HEK293 (cell line): ENCODE results near the gene UGT1A4.

ENCODE experiments used
- CTCF ChIA-PET: fragments of 350-600 bp; formaldehyde crosslinking; extraction: SDS; loops from one replicate; lab custom pipeline; 2021; ENCODE audit warnings: antibody characterized with exemption; lab: Yijun Ruan, JAX
- POLR2A ChIA-PET: fragments of 300-600 bp; formaldehyde crosslinking; extraction: SDS; loops from one replicate; lab custom pipeline; 2020; ENCODE audit warnings: antibody characterized with exemption, inconsistent platforms; lab: Yijun Ruan, JAX
- H3K27ac ChIP-seq: fragments of 200-500 bp; sonication (Bioruptor generic); 2 replicates; pipeline ENCODE4 v1.5.1; 2014; ENCODE audit warnings: low read depth, low read length, control low read depth, inconsistent platforms; ENCODE audit errors: extremely low read depth
- H3K36me3 ChIP-seq, 2 experiments: fragments of 200-500 bp in 1 of 2; sonication (Bioruptor generic) in 1 of 2; 1 replicate in 1 of 2; 2 replicates in 1 of 2; pipeline ENCODE4 v1.5.1; 2014 to 2017; ENCODE audit warnings: inconsistent platforms in 2 of 2, low read length in 2 of 2; ENCODE audit not compliant: control insufficient read depth in 2 of 2, insufficient read depth in 1 of 2
- H3K4me1 ChIP-seq: fragments of 200-500 bp; sonication (Bioruptor generic); 2 replicates; pipeline ENCODE4 v1.5.1; 2014; ENCODE audit warnings: mild to moderate bottlenecking, low read length, inconsistent platforms; ENCODE audit not compliant: control insufficient read depth, insufficient read depth
- H3K4me3 ChIP-seq: 2 replicates; pipeline ENCODE4 v1.5.1; 2011; ENCODE audit warnings: low read depth, mild to moderate bottlenecking, control low read depth, low read length, moderate library complexity
- H3K9me3 ChIP-seq: fragments of 200-500 bp; sonication (Bioruptor generic); 2 replicates; pipeline ENCODE4 v1.5.1; 2014; ENCODE audit warnings: low read depth, low read length, inconsistent platforms; ENCODE audit not compliant: control insufficient read depth, insufficient read depth
- HOXD13 ChIP-seq: sonication (generic); formaldehyde crosslinking; IDR thresholded peaks from 2 replicates; pipeline ENCODE4 v1.8.0; 2022; ENCODE audit warnings: missing genetic modification reagents, borderline replicate concordance
- KLF1 ChIP-seq: fragments of 450-650 bp; formaldehyde crosslinking; IDR thresholded peaks from 2 replicates; pipeline ENCODE4 v1.5.1; 2016; ENCODE audit warnings: missing biosample characterization, missing genetic modification characterization
- KLF16 ChIP-seq: fragments of 450-650 bp; formaldehyde crosslinking; IDR thresholded peaks from 2 replicates; pipeline ENCODE4 v1.5.1; 2017; ENCODE audit warnings: missing biosample characterization, missing genetic modification characterization
- KLF7 ChIP-seq: fragments of 450-650 bp; formaldehyde crosslinking; IDR thresholded peaks from 2 replicates; pipeline ENCODE4 v1.5.1; 2016; ENCODE audit warnings: missing biosample characterization, missing genetic modification characterization, borderline replicate concordance
- MEIS1 ChIP-seq: sonication (generic); formaldehyde crosslinking; IDR thresholded peaks from 2 replicates; pipeline ENCODE4 v1.8.1; 2022; ENCODE audit warnings: missing genetic modification reagents, mild to moderate bottlenecking, borderline replicate concordance
- SCRT2 ChIP-seq: fragments of 450-650 bp; formaldehyde crosslinking; IDR thresholded peaks from 2 replicates; pipeline ENCODE4 v1.5.1; 2016; ENCODE audit warnings: missing biosample characterization, missing genetic modification characterization
- SP7 ChIP-seq: fragments of 450-650 bp; formaldehyde crosslinking; IDR thresholded peaks from 2 replicates; pipeline ENCODE4 v1.5.1; 2016; ENCODE audit warnings: missing biosample characterization, missing genetic modification characterization
- ZBTB17 ChIP-seq: fragments of 450-650 bp; formaldehyde crosslinking; IDR thresholded peaks from 2 replicates; pipeline ENCODE4 v1.5.1; 2016; ENCODE audit warnings: missing biosample characterization, missing genetic modification characterization
- ZBTB21 ChIP-seq: fragments of 450-650 bp; formaldehyde crosslinking; IDR thresholded peaks from 2 replicates; pipeline ENCODE4 v1.5.1; 2017; ENCODE audit warnings: missing biosample characterization, missing genetic modification characterization
- ZNF138 ChIP-seq: fragments of 450-650 bp; formaldehyde crosslinking; IDR thresholded peaks from 2 replicates; pipeline ENCODE4 v1.5.1; 2016; ENCODE audit warnings: missing biosample characterization, missing genetic modification characterization, borderline replicate concordance
- ZNF214 ChIP-seq: fragments of 450-650 bp; formaldehyde crosslinking; IDR thresholded peaks from 2 replicates; pipeline ENCODE4 v1.5.1; 2017; ENCODE audit warnings: missing biosample characterization, mild to moderate bottlenecking, missing genetic modification characterization, borderline replicate concordance
- ZNF221 ChIP-seq: fragments of 450-650 bp; formaldehyde crosslinking; IDR thresholded peaks from 2 replicates; pipeline ENCODE4 v1.5.1; 2017; ENCODE audit warnings: missing biosample characterization, missing genetic modification characterization, borderline replicate concordance
- ZNF239 ChIP-seq: fragments of 450-650 bp; formaldehyde crosslinking; IDR thresholded peaks from 2 replicates; pipeline ENCODE4 v1.5.1; 2016; ENCODE audit warnings: missing biosample characterization, missing genetic modification characterization
- ZNF274 ChIP-seq, 2 experiments: fragments of 200-500 bp in 1 of 2; fragments of 450-650 bp in 1 of 2; sonication (Bioruptor generic) in 1 of 2; formaldehyde crosslinking in 1 of 2; IDR thresholded peaks; 2 replicates each; pipeline versions ENCODE4 v1.5.1 to v1.6.1; 2014 to 2016; ENCODE audit warnings: borderline replicate concordance in 1 of 2, inconsistent platforms in 1 of 2, low read length in 1 of 2, missing biosample characterization in 1 of 2, missing genetic modification characterization in 1 of 2
- ZNF292 ChIP-seq: fragments of 450-650 bp; formaldehyde crosslinking; IDR thresholded peaks from 2 replicates; pipeline ENCODE4 v1.5.1; 2016; ENCODE audit warnings: low read depth, missing biosample characterization, missing genetic modification characterization, borderline replicate concordance
- ZNF391 ChIP-seq: fragments of 450-650 bp; formaldehyde crosslinking; IDR thresholded peaks from 2 replicates; pipeline ENCODE4 v1.5.1; 2016; ENCODE audit warnings: low read depth, missing biosample characterization, missing genetic modification characterization, borderline replicate concordance
- ZNF433 ChIP-seq: fragments of 450-650 bp; formaldehyde crosslinking; IDR thresholded peaks from 2 replicates; pipeline ENCODE4 v1.5.1; 2016; ENCODE audit warnings: missing biosample characterization, missing genetic modification characterization, low read depth
- ZNF529 ChIP-seq: fragments of 450-650 bp; formaldehyde crosslinking; IDR thresholded peaks from 2 replicates; pipeline ENCODE4 v1.5.1; 2017; ENCODE audit warnings: missing genetic modification characterization, missing biosample characterization; ENCODE audit not compliant: insufficient replicate concordance
- ZNF544 ChIP-seq: fragments of 450-650 bp; formaldehyde crosslinking; IDR thresholded peaks from 2 replicates; pipeline ENCODE4 v1.5.0; 2017; ENCODE audit warnings: missing biosample characterization, missing genetic modification characterization
- ZNF555 ChIP-seq: fragments of 450-650 bp; formaldehyde crosslinking; conservative IDR thresholded peaks from 2 replicates; pipeline ENCODE4 v1.5.1; 2017; ENCODE audit warnings: missing biosample characterization, mild to moderate bottlenecking, missing genetic modification characterization, inconsistent platforms
- ZNF626 ChIP-seq: fragments of 450-650 bp; sonication (Bioruptor Pico); formaldehyde crosslinking; IDR thresholded peaks from 2 replicates; pipeline ENCODE4 v1.5.1; 2018; ENCODE audit warnings: missing biosample characterization, missing genetic modification characterization, inconsistent platforms
- ZNF776 ChIP-seq: fragments of 450-650 bp; formaldehyde crosslinking; IDR thresholded peaks from 2 replicates; pipeline ENCODE4 v1.5.0; 2017; ENCODE audit warnings: missing biosample characterization, missing genetic modification characterization, borderline replicate concordance
- ZNF830 ChIP-seq: fragments of 450-650 bp; IDR thresholded peaks from 2 replicates; pipeline ENCODE4 v1.5.0; 2018; ENCODE audit warnings: missing biosample characterization, missing genetic modification characterization, low read depth, mild to moderate bottlenecking, moderate library complexity
- ZNF843 ChIP-seq: fragments of 450-650 bp; formaldehyde crosslinking; IDR thresholded peaks from 2 replicates; pipeline ENCODE4 v1.5.1; 2016; ENCODE audit warnings: missing biosample characterization, missing genetic modification characterization
- TF ChIP-seq, protein P1 (sequence below): fragments of 450-650 bp; formaldehyde crosslinking; IDR thresholded peaks from 2 replicates; pipeline ENCODE4 v1.5.1; 2016; ENCODE audit warnings: missing biosample characterization, missing genetic modification characterization, borderline replicate concordance
- TF ChIP-seq, protein P2 (sequence below): fragments of 450-650 bp; formaldehyde crosslinking; IDR thresholded peaks from 2 replicates; pipeline ENCODE4 v1.5.1; 2016; ENCODE audit warnings: missing biosample characterization, missing genetic modification characterization
- TF ChIP-seq, protein P3 (sequence below): fragments of 450-650 bp; formaldehyde crosslinking; IDR thresholded peaks from 2 replicates; pipeline ENCODE4 v1.5.1; 2017; ENCODE audit warnings: missing biosample characterization, missing genetic modification characterization
- TF ChIP-seq, protein P4 (sequence below): fragments of 450-650 bp; formaldehyde crosslinking; IDR thresholded peaks from 2 replicates; pipeline ENCODE4 v1.5.1; 2016; ENCODE audit warnings: missing biosample characterization, missing genetic modification characterization

UGT1A4 gene

DNA sequence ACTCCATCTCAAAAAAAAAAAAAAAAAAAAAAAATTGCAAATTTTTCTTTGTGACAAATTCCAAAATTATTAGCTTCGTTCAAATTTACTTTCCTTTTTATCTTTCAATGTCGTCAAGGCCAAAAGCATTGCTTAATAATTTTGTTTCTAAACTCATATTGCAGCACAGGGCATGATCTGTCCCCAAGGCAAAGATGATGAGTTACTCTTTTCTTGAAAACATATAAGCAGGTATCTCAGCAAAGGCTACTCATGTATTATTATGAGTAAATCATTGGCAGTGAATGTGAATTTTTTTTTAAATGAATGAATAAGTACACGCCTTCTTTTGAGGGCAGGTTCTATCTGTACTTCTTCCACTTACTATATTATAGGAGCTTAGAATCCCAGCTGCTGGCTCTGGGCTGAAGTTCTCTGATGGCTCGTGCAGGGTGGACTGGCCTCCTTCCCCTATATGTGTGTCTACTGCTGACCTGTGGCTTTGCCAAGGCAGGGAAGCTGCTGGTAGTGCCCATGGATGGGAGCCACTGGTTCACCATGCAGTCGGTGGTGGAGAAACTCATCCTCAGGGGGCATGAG lies 36.9 kb upstream of the UGT1A4 start, which contains the start of gene UGT1A7 (continued):
- TF ChIP-seq, protein P1, sequence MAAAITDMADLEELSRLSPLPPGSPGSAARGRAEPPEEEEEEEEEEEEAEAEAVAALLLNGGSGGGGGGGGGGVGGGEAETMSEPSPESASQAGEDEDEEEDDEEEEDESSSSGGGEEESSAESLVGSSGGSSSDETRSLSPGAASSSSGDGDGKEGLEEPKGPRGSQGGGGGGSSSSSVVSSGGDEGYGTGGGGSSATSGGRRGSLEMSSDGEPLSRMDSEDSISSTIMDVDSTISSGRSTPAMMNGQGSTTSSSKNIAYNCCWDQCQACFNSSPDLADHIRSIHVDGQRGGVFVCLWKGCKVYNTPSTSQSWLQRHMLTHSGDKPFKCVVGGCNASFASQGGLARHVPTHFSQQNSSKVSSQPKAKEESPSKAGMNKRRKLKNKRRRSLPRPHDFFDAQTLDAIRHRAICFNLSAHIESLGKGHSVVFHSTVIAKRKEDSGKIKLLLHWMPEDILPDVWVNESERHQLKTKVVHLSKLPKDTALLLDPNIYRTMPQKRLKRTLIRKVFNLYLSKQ (tag by site-specific recombination) = no peak
- TF ChIP-seq, protein P2, sequence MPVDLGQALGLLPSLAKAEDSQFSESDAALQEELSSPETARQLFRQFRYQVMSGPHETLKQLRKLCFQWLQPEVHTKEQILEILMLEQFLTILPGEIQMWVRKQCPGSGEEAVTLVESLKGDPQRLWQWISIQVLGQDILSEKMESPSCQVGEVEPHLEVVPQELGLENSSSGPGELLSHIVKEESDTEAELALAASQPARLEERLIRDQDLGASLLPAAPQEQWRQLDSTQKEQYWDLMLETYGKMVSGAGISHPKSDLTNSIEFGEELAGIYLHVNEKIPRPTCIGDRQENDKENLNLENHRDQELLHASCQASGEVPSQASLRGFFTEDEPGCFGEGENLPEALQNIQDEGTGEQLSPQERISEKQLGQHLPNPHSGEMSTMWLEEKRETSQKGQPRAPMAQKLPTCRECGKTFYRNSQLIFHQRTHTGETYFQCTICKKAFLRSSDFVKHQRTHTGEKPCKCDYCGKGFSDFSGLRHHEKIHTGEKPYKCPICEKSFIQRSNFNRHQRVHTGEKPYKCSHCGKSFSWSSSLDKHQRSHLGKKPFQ = no peak
- TF ChIP-seq ZBTB21 (tag by site-specific recombination) = no peak
- no peak for TF ChIP-seq MEIS1 (CRISPR knock-in tag)
- TF ChIP-seq, protein P3, sequence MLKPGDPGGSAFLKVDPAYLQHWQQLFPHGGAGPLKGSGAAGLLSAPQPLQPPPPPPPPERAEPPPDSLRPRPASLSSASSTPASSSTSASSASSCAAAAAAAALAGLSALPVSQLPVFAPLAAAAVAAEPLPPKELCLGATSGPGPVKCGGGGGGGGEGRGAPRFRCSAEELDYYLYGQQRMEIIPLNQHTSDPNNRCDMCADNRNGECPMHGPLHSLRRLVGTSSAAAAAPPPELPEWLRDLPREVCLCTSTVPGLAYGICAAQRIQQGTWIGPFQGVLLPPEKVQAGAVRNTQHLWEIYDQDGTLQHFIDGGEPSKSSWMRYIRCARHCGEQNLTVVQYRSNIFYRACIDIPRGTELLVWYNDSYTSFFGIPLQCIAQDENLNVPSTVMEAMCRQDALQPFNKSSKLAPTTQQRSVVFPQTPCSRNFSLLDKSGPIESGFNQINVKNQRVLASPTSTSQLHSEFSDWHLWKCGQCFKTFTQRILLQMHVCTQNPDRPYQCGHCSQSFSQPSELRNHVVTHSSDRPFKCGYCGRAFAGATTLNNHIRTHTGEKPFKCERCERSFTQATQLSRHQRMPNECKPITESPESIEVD (tag by site-specific recombination) = no peak
- no peak for TF ChIP-seq ZBTB17
- TF ChIP-seq ZNF274 (IDR thresholded peaks at IDR 0.05; ENCODE audit: low read length) = no peak
- no peak for TF ChIP-seq ZNF274 (tag by site-specific recombination; IDR thresholded peaks at IDR 0.05; ENCODE audit: borderline replicate concordance)
- TF ChIP-seq ZNF433 (tag by site-specific recombination) = no peak
- TF ChIP-seq ZNF221 (tag by site-specific recombination) = no peak
- no peak for TF ChIP-seq ZNF292 (tag by site-specific recombination)
- no peak for TF ChIP-seq SP7 (tag by site-specific recombination)
- no peak for TF ChIP-seq ZNF830 (tag by site-specific recombination)
- no peak for TF ChIP-seq ZNF544 (tag by site-specific recombination)
- TF ChIP-seq, protein P4, sequence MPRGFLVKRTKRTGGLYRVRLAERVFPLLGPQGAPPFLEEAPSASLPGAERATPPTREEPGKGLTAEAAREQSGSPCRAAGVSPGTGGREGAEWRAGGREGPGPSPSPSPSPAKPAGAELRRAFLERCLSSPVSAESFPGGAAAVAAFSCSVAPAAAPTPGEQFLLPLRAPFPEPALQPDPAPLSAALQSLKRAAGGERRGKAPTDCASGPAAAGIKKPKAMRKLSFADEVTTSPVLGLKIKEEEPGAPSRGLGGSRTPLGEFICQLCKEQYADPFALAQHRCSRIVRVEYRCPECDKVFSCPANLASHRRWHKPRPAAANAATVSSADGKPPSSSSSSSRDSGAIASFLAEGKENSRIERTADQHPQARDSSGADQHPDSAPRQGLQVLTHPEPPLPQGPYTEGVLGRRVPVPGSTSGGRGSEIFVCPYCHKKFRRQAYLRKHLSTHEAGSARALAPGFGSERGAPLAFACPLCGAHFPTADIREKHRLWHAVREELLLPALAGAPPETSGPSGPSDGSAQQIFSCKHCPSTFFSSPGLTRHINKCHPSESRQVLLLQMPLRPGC (tag by site-specific recombination) = no peak
- no peak for TF ChIP-seq KLF7 (tag by site-specific recombination)

DNA sequence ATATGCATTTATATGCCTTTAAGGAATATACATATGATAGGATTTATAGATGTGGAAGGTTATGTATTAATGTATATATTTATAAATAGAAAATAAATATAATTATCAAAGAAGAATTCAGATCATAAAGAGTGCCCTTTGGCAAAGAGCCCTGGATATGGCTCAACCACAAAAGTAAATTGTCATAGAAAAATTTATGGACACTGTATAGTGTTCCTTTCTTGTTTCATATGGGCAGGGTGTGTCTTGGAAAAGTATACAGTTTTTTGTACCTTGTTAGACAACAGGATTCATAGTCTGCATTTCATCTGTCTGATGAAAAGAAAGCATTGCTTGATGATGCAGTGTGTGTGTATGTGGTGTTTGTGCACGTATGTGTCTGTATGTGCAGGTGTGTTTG lies 33.9 kb upstream of the UGT1A4 start:
- H3K27ac ChIP-seq = no peak overlapping the region
- no peaks in the 10 kb centered on the region for H3K9me3 ChIP-seq
- ChIA-PET POLR2A (no interaction called here), CTCF (no interaction called here)
- no peak overlapping the region for H3K4me3 ChIP-seq
- TF ChIP-seq HOXD13 (CRISPR knock-in tag) (no peak), ZNF239 (tag by site-specific recombination) (no peak), ZNF830 (tag by site-specific recombination) (no peak), ZNF214 (tag by site-specific recombination) (no peak), ZNF776 (tag by site-specific recombination) (no peak), ZNF138 (tag by site-specific recombination) (no peak), ZNF555 (tag by site-specific recombination) (no peak), ZNF843 (tag by site-specific recombination) (no peak), ZBTB21 (tag by site-specific recombination) (no peak), ZNF626 (tag by site-specific recombination) (no peak), KLF16 (no peak), ZNF391 (tag by site-specific recombination) (no peak), KLF1 (tag by site-specific recombination) (no peak), SCRT2 (tag by site-specific recombination) (no peak), ZNF529 (tag by site-specific recombination) (no peak)
- TF ChIP-seq, protein P4 (tag by site-specific recombination) = no peak
- H3K36me3 ChIP-seq = no peaks in the 10 kb centered on the region
- no peaks in the 10 kb centered on the region for H3K4me1 ChIP-seq
